WTC11 (cell line): ENCODE data around the gene EGLN1. TPM values are rescaled to one million over a fixed set of nuclear protein-coding genes. Genes with fewer than 3 reads are reported as not detected.

Experiments
- ATAC-seq: fragments of 200-7000 bp; cut with Tn5 transposase; 2 replicates; pipeline ENCODE4 v1.10.0; 2021; ENCODE audit warnings: mild to moderate bottlenecking, moderate library complexity
- CTCF ChIA-PET: fragments of 300-600 bp; sonication (Branson Sonifier 250); formaldehyde crosslinking; loops from one replicate; lab custom pipeline; 2021; ENCODE audit warnings: antibody characterized with exemption; lab: Charles Lee
- POLR2A ChIA-PET: fragments of 350-600 bp; sonication (Branson Sonifier 250); formaldehyde crosslinking; loops from one replicate; lab custom pipeline; 2021; ENCODE audit warnings: antibody characterized with exemption; lab: Charles Lee
- DNase-seq: peaks from one replicate; pipeline ENCODE4 v3.0.0; 2021; ENCODE audit warnings: low spot score
- H3K27ac Mint-ChIP-seq: 2 replicates; pipeline ENCODE4 v1.8.0; 2021; ENCODE audit warnings: mixed read lengths
- H3K27me3 Mint-ChIP-seq: 2 replicates; pipeline ENCODE4 v1.8.0; 2021; ENCODE audit warnings: low read depth, mild to moderate bottlenecking, moderate library complexity, mixed read lengths
- H3K36me3 Mint-ChIP-seq: 2 replicates; pipeline ENCODE4 v1.8.0; 2021; ENCODE audit warnings: mixed read lengths
- H3K4me1 Mint-ChIP-seq: 2 replicates; pipeline ENCODE4 v1.8.0; 2022; ENCODE audit warnings: mixed read lengths
- H3K4me3 Mint-ChIP-seq: 2 replicates; pipeline ENCODE4 v1.8.0; 2021; ENCODE audit warnings: mild to moderate bottlenecking, moderate library complexity, mixed read lengths
- H3K9me3 Mint-ChIP-seq: 2 replicates; pipeline ENCODE4 v1.8.0; 2021; ENCODE audit warnings: mixed read lengths
- CREB1 ChIP-seq: sonication (generic); formaldehyde crosslinking; IDR thresholded peaks from 2 replicates; pipeline ENCODE4 v1.8.0; 2023; ENCODE audit warnings: mild to moderate bottlenecking, missing genetic modification reagents
- ELF4 ChIP-seq: sonication (generic); formaldehyde crosslinking; IDR thresholded peaks from 2 replicates; pipeline ENCODE4 v1.8.1; 2022; ENCODE audit warnings: low read depth, mild to moderate bottlenecking, moderate library complexity, missing genetic modification reagents
- EMX1 ChIP-seq: fragments of 250-450 bp; sonication (Bioruptor Pico); IDR thresholded peaks from 2 replicates; pipeline ENCODE4 v1.8.0; 2021; ENCODE audit warnings: mild to moderate bottlenecking
- FOXK1 ChIP-seq: sonication (generic); formaldehyde crosslinking; IDR thresholded peaks from 2 replicates; pipeline ENCODE4 v1.8.0; 2022; ENCODE audit warnings: mild to moderate bottlenecking, moderate library complexity, missing genetic modification reagents
- FOXP1 ChIP-seq: sonication (generic); formaldehyde crosslinking; IDR thresholded peaks from 2 replicates; pipeline ENCODE4 v1.8.0; 2022; ENCODE audit warnings: missing genetic modification reagents, mild to moderate bottlenecking, moderate library complexity, borderline replicate concordance
- GTF2I ChIP-seq: fragments of 250-450 bp; sonication (Bioruptor Pico); conservative IDR thresholded peaks from 2 replicates; pipeline ENCODE4 v1.4.0; 2021; ENCODE audit warnings: mild to moderate bottlenecking
- HMGA2 ChIP-seq: fragments of 250-450 bp; sonication (Bioruptor Pico); IDR thresholded peaks from 2 replicates; pipeline ENCODE4 v1.4.0; 2021; ENCODE audit warnings: mild to moderate bottlenecking, moderate library complexity
- IRF2 ChIP-seq: sonication (generic); formaldehyde crosslinking; IDR thresholded peaks from 2 replicates; pipeline ENCODE4 v1.8.0; 2022; ENCODE audit warnings: low read depth, missing genetic modification reagents, borderline replicate concordance
- KAT7 ChIP-seq: sonication (generic); formaldehyde crosslinking; IDR thresholded peaks from 2 replicates; pipeline ENCODE4 v1.8.1; 2023; ENCODE audit warnings: missing genetic modification reagents, mild to moderate bottlenecking, borderline replicate concordance
- NFE2L1 ChIP-seq: sonication (generic); formaldehyde crosslinking; IDR thresholded peaks from 2 replicates; pipeline ENCODE4 v1.8.1; 2023; ENCODE audit warnings: missing genetic modification reagents
- OVOL2 ChIP-seq: fragments of 250-450 bp; sonication (Bioruptor Pico); IDR thresholded peaks from 2 replicates; pipeline ENCODE4 v1.9.0; 2021; ENCODE audit warnings: mild to moderate bottlenecking, borderline replicate concordance
- RELA ChIP-seq: sonication (generic); formaldehyde crosslinking; IDR thresholded peaks from 2 replicates; pipeline ENCODE4 v1.8.1; 2022; ENCODE audit warnings: missing genetic modification reagents, mild to moderate bottlenecking, borderline replicate concordance
- RORB ChIP-seq: fragments of 250-450 bp; sonication (Bioruptor Pico); IDR thresholded peaks from 2 replicates; pipeline ENCODE4 v1.9.0; 2021; ENCODE audit warnings: mild to moderate bottlenecking
- SMAD3 ChIP-seq: sonication (generic); formaldehyde crosslinking; IDR thresholded peaks from 2 replicates; pipeline ENCODE4 v1.8.0; 2022; ENCODE audit warnings: missing genetic modification reagents, mild to moderate bottlenecking, borderline replicate concordance
- SMAD4 ChIP-seq: sonication (generic); formaldehyde crosslinking; IDR thresholded peaks from 2 replicates; pipeline ENCODE4 v1.8.0; 2022; ENCODE audit warnings: mild to moderate bottlenecking, missing genetic modification reagents
- TEAD1 ChIP-seq: sonication (generic); formaldehyde crosslinking; IDR thresholded peaks from 2 replicates; pipeline ENCODE4 v1.8.0; 2022; ENCODE audit warnings: mild to moderate bottlenecking, missing genetic modification reagents
- ZBTB21 ChIP-seq: sonication (generic); formaldehyde crosslinking; IDR thresholded peaks from 2 replicates; pipeline ENCODE4 v1.8.1; 2023; ENCODE audit warnings: mild to moderate bottlenecking, missing genetic modification reagents, borderline replicate concordance
- ZNF138 ChIP-seq: sonication (generic); formaldehyde crosslinking; conservative IDR thresholded peaks from 2 replicates; pipeline ENCODE4 v1.8.1; 2022; ENCODE audit warnings: mild to moderate bottlenecking, moderate library complexity, missing genetic modification reagents
- total RNA-seq: library from RNA; stranded (reverse); gene quantifications from 3 replicates; pipeline ENCODE4 v1.2.3, GENCODE V29; 2021
- TF ChIP-seq, protein P1 (sequence below): sonication (generic); formaldehyde crosslinking; IDR thresholded peaks from 2 replicates; pipeline ENCODE4 v1.8.1; 2022; ENCODE audit warnings: missing genetic modification reagents, borderline replicate concordance
- TF ChIP-seq, protein P2 (sequence below): sonication (generic); formaldehyde crosslinking; IDR thresholded peaks from 2 replicates; pipeline ENCODE4 v1.8.0; 2023; ENCODE audit warnings: missing genetic modification reagents
- TF ChIP-seq, protein P3 (sequence below): fragments of 250-450 bp; sonication (Bioruptor Pico); IDR thresholded peaks from 2 replicates; pipeline ENCODE4 v1.8.0; 2021; ENCODE audit warnings: mild to moderate bottlenecking
- TF ChIP-seq, protein P4 (sequence below): fragments of 200-600 bp; IDR thresholded peaks from 2 replicates; pipeline ENCODE4 v1.8.0; 2022; ENCODE audit warnings: antibody characterized with exemption
- TF ChIP-seq, protein P5 (sequence below): sonication (generic); formaldehyde crosslinking; conservative IDR thresholded peaks from 2 replicates; pipeline ENCODE4 v1.8.1; 2023; ENCODE audit warnings: mild to moderate bottlenecking, low read depth, missing genetic modification reagents, moderate library complexity
- TF ChIP-seq, protein P6 (sequence below): sonication (generic); formaldehyde crosslinking; IDR thresholded peaks from 2 replicates; pipeline ENCODE4 v1.8.0; 2022; ENCODE audit warnings: mild to moderate bottlenecking, missing genetic modification reagents
- TF ChIP-seq, protein P7 (sequence below): sonication (generic); formaldehyde crosslinking; IDR thresholded peaks from 2 replicates; pipeline ENCODE4 v1.8.1; 2022; ENCODE audit warnings: low read depth, missing genetic modification reagents, borderline replicate concordance

EGLN1 gene
- total RNA-seq, 1 experiment from 2014 or later: 13.7 TPM

DNA sequence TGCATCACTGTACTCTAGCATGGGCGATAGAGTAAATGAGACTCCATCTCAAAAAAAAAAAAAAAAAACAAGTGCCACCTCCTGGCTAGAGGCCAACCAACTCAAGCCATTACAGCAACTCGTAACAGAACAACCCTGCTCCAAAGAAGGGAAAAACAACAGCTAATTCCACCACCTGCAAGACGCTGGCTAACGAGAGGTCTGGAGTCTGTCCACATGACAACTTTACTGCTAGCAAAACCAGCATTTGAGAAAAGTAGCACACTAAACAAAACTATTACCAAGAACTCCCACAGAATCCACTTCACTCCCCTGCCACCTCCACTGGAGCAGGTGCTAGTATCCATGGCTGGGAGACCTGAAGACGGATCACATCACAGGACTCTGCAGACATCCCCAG is 24.1 kb upstream of the EGLN1 start (continued):
- TF ChIP-seq, protein P1, sequence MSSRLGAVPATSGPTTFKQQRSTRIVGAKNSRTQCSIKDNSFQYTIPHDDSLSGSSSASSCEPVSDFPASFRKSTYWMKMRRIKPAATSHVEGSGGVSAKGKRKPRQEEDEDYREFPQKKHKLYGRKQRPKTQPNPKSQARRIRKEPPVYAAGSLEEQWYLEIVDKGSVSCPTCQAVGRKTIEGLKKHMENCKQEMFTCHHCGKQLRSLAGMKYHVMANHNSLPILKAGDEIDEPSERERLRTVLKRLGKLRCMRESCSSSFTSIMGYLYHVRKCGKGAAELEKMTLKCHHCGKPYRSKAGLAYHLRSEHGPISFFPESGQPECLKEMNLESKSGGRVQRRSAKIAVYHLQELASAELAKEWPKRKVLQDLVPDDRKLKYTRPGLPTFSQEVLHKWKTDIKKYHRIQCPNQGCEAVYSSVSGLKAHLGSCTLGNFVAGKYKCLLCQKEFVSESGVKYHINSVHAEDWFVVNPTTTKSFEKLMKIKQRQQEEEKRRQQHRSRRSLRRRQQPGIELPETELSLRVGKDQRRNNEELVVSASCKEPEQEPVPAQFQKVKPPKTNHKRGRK: no peak
- TF ChIP-seq ZNF138 (CRISPR knock-in tag): no peak
- no peak for TF ChIP-seq TEAD1 (CRISPR knock-in tag)
- TF ChIP-seq, protein P2, sequence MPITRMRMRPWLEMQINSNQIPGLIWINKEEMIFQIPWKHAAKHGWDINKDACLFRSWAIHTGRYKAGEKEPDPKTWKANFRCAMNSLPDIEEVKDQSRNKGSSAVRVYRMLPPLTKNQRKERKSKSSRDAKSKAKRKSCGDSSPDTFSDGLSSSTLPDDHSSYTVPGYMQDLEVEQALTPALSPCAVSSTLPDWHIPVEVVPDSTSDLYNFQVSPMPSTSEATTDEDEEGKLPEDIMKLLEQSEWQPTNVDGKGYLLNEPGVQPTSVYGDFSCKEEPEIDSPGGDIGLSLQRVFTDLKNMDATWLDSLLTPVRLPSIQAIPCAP: no peak
- TF ChIP-seq KAT7 (CRISPR knock-in tag): no peak
- TF ChIP-seq RORB (CRISPR knock-in tag): no peak
- TF ChIP-seq ZBTB21 (CRISPR knock-in tag): no peak

DNA sequence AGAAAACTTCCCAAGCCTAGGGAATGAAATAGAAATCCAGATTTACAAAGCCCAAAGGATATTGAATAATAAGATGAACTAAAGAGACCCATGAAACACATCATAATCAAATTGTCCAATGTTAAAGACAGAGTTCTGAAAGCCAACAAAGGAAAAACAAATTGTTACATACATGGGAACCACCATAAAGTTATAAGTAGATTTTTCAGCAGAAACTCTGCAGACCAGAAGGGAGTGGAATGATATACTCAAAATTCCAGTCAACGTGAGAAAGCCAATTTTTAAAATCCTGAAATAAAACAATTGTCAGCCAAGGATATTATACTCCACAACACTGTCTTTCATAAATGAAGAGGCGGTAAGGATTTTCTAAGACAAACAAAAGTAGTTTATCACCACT is 22.0 kb upstream of the EGLN1 start:
- peaks cover 13% of the 10 kb centered on the region for H3K9me3 Mint-ChIP-seq
- no peak overlapping the region for H3K27ac Mint-ChIP-seq
- no peak for ATAC-seq
- peaks cover 14% of the 10 kb centered on the region; the same call in 1 of the 2 replicates for H3K27me3 Mint-ChIP-seq
- ChIA-PET CTCF (no interaction called here), POLR2A (no interaction called here)
- H3K36me3 Mint-ChIP-seq: no peaks in the 10 kb centered on the region
- H3K4me3 Mint-ChIP-seq: no peak overlapping the region
- H3K4me1 Mint-ChIP-seq: no peaks in the 10 kb centered on the region
- no peak for DNase-seq
- TF ChIP-seq EMX1 (CRISPR knock-in tag) (no peak), SMAD3 (no peak)
- TF ChIP-seq, protein P3, sequence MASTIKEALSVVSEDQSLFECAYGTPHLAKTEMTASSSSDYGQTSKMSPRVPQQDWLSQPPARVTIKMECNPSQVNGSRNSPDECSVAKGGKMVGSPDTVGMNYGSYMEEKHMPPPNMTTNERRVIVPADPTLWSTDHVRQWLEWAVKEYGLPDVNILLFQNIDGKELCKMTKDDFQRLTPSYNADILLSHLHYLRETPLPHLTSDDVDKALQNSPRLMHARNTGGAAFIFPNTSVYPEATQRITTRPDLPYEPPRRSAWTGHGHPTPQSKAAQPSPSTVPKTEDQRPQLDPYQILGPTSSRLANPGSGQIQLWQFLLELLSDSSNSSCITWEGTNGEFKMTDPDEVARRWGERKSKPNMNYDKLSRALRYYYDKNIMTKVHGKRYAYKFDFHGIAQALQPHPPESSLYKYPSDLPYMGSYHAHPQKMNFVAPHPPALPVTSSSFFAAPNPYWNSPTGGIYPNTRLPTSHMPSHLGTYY (CRISPR knock-in tag): no peak

DNA sequence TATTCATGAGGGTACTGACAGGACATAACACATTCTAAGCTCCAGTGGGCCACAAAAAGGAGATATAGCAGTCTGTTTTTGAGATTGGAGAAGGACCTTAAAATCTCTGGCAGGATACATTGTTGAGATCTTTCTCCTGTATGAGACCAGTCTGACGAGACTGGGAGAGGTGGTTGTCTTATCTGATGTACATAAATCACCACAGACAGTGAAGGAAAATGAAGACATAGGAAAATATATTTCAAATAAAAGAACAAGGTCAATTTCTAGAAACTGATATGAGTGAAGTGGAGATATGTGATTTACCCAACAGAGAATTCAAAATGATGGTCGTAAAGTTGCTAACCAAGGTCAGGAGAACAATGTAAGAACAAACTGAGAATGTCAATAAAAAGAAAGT is 21.3 kb upstream of the EGLN1 start:
- Mint-ChIP-seq H3K4me1 (no peaks in the 10 kb centered on the region), H3K27me3 (peaks cover 17% of the 10 kb centered on the region; the same call in 1 of the 2 replicates)
- ATAC-seq: no peak

DNA sequence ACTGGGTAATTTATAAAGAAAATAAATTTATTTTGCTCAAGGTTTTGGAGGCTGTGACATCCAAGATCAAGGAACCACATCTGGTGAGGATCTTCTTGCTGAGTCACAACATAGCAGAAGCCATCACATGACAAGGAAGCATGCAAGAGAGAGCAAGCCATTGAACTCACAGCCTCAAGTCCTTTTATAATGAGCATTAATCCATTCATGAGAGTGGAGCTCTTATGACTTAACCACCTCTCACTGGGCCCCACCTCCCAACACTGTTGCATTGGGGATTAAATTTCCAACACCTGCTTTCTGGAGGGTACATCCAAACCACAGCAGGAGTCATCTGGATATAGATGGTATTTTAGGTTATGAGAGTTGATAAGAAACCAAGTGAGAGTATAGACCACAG is 20.6 kb upstream of the EGLN1 start:
- CTCF ChIA-PET: no interaction called here
- TF ChIP-seq ELF4 (no peak), EMX1 (CRISPR knock-in tag) (no peak), SMAD4 (CRISPR knock-in tag) (no peak), FOXK1 (CRISPR knock-in tag) (no peak), HMGA2 (CRISPR knock-in tag) (no peak), NFE2L1 (no peak)
- TF ChIP-seq, protein P4, sequence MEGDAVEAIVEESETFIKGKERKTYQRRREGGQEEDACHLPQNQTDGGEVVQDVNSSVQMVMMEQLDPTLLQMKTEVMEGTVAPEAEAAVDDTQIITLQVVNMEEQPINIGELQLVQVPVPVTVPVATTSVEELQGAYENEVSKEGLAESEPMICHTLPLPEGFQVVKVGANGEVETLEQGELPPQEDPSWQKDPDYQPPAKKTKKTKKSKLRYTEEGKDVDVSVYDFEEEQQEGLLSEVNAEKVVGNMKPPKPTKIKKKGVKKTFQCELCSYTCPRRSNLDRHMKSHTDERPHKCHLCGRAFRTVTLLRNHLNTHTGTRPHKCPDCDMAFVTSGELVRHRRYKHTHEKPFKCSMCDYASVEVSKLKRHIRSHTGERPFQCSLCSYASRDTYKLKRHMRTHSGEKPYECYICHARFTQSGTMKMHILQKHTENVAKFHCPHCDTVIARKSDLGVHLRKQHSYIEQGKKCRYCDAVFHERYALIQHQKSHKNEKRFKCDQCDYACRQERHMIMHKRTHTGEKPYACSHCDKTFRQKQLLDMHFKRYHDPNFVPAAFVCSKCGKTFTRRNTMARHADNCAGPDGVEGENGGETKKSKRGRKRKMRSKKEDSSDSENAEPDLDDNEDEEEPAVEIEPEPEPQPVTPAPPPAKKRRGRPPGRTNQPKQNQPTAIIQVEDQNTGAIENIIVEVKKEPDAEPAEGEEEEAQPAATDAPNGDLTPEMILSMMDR: no peak
- TF ChIP-seq, protein P5, sequence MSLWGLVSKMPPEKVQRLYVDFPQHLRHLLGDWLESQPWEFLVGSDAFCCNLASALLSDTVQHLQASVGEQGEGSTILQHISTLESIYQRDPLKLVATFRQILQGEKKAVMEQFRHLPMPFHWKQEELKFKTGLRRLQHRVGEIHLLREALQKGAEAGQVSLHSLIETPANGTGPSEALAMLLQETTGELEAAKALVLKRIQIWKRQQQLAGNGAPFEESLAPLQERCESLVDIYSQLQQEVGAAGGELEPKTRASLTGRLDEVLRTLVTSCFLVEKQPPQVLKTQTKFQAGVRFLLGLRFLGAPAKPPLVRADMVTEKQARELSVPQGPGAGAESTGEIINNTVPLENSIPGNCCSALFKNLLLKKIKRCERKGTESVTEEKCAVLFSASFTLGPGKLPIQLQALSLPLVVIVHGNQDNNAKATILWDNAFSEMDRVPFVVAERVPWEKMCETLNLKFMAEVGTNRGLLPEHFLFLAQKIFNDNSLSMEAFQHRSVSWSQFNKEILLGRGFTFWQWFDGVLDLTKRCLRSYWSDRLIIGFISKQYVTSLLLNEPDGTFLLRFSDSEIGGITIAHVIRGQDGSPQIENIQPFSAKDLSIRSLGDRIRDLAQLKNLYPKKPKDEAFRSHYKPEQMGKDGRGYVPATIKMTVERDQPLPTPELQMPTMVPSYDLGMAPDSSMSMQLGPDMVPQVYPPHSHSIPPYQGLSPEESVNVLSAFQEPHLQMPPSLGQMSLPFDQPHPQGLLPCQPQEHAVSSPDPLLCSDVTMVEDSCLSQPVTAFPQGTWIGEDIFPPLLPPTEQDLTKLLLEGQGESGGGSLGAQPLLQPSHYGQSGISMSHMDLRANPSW (CRISPR knock-in tag): no peak

More for the DNA sequence above, 21.3 kb upstream of the EGLN1 start:
- ChIA-PET POLR2A (no interaction called here), CTCF (no interaction called here)
- no peak overlapping the region for H3K27ac Mint-ChIP-seq
- DNase-seq: no peak
- H3K36me3 Mint-ChIP-seq: no peaks in the 10 kb centered on the region
- H3K9me3 Mint-ChIP-seq: peaks cover 13% of the 10 kb centered on the region
- no peak for TF ChIP-seq OVOL2 (CRISPR knock-in tag)
- TF ChIP-seq IRF2 (CRISPR knock-in tag): no peak
- no peak for TF ChIP-seq GTF2I (CRISPR knock-in tag)
- TF ChIP-seq EMX1 (CRISPR knock-in tag): no peak
- TF ChIP-seq NFE2L1: no peak
- TF ChIP-seq, protein P6, sequence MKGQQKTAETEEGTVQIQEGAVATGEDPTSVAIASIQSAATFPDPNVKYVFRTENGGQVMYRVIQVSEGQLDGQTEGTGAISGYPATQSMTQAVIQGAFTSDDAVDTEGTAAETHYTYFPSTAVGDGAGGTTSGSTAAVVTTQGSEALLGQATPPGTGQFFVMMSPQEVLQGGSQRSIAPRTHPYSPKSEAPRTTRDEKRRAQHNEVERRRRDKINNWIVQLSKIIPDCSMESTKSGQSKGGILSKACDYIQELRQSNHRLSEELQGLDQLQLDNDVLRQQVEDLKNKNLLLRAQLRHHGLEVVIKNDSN (CRISPR knock-in tag): no peak
- TF ChIP-seq RELA (CRISPR knock-in tag): no peak
- TF ChIP-seq FOXP1 (CRISPR knock-in tag): no peak
- TF ChIP-seq, protein P7, sequence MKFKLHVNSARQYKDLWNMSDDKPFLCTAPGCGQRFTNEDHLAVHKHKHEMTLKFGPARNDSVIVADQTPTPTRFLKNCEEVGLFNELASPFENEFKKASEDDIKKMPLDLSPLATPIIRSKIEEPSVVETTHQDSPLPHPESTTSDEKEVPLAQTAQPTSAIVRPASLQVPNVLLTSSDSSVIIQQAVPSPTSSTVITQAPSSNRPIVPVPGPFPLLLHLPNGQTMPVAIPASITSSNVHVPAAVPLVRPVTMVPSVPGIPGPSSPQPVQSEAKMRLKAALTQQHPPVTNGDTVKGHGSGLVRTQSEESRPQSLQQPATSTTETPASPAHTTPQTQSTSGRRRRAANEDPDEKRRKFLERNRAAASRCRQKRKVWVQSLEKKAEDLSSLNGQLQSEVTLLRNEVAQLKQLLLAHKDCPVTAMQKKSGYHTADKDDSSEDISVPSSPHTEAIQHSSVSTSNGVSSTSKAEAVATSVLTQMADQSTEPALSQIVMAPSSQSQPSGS: no peak
- TF ChIP-seq CREB1 (CRISPR knock-in tag): no peak
- TF ChIP-seq, all 79 proteins: peak for 0
- H3K4me3 Mint-ChIP-seq: no peak overlapping the region

More for the DNA sequence above, 20.6 kb upstream of the EGLN1 start:
- no peak for ATAC-seq
- Mint-ChIP-seq H3K4me3 (no peak overlapping the region), H3K27ac (no peak overlapping the region), H3K4me1 (no peaks in the 10 kb centered on the region), H3K36me3 (no peaks in the 10 kb centered on the region), H3K9me3 (peaks cover 13% of the 10 kb centered on the region), H3K27me3 (peaks cover 17% of the 10 kb centered on the region; the same call in 1 of the 2 replicates)
- POLR2A ChIA-PET: no interaction called here
- DNase-seq: no peak
